Stimulated activated CD8-positive, alpha-beta memory T cell treated with anti-CD3 and anti-CD28 coated beads, Interleukin-12 subunit alpha, Interleukin-12 subunit beta, amount 100 ng/mL, for 4 hours (primary cell): ENCODE measurements around the gene LAMB4.

Experiments used
- DNase-seq: peaks from one replicate; pipeline ENCODE4 v3.0.0-alpha.2; 2020; ENCODE audit warnings: low read depth

The LAMB4 gene

GRCh38 chr7:108014747-108015682 lies 115.1 kb downstream of the LAMB4 start:
- DNase-seq, result no peak

GRCh38 chr7:108014215-108014614 lies 115.9 kb downstream of the LAMB4 start:
- no peak for DNase-seq

GRCh38 chr7:108012499-108013430 lies 117.4 kb downstream of the LAMB4 start:
- no peak for DNase-seq

GRCh38 chr7:108010377-108010776 lies 119.8 kb downstream of the LAMB4 start:
- no peak for DNase-seq

GRCh38 chr7:108009873-108010272 lies 120.3 kb downstream of the LAMB4 start:
- no peak for DNase-seq

- DNase-seq, result no peak
These were observed 121.3 kb downstream of the LAMB4 start for GRCh38 chr7:108008827-108009226.

- no peak for DNase-seq
These were observed 121.9 kb downstream of the LAMB4 start for GRCh38 chr7:108008240-108008639.

- no peak for DNase-seq
These were observed 122.4 kb downstream of the LAMB4 start for GRCh38 chr7:108007762-108008161.

GRCh38 chr7:108007261-108007660 lies 122.9 kb downstream of the LAMB4 start:
- DNase-seq, result no peak

GRCh38 chr7:108004220-108005142 lies 125.7 kb downstream of the LAMB4 start:
- DNase-seq, result no peak

- DNase-seq, result no peak
These were observed 126.6 kb downstream of the LAMB4 start for GRCh38 chr7:108003599-108003935.

GRCh38 chr7:108002726-108003598 lies 127.2 kb downstream of the LAMB4 start, which contains the start of gene LAMB1:
Gene LAMB1 (minus strand): TSS chr7:108003161. CDS start chr7:108002885, 276 bp downstream.
- DNase-seq, result no peak

- DNase-seq, result no peak
These were observed 128.1 kb downstream of the LAMB4 start for GRCh38 chr7:108001764-108002725.

- DNase-seq, result no peak
These were observed 129.0 kb downstream of the LAMB4 start for GRCh38 chr7:108000875-108001763.

GRCh38 chr7:107999779-108000560 lies 130.2 kb downstream of the LAMB4 start:
- no peak for DNase-seq

GRCh38 chr7:107998660-107999480 lies 131.3 kb downstream of the LAMB4 start:
- DNase-seq, result no peak

- DNase-seq, result no peak
These were observed 132.0 kb downstream of the LAMB4 start for GRCh38 chr7:107998150-107998549.
